Islet precursor cell (in vitro differentiated cells): Measurements from ENCODE around the gene ORM1.

Source experiments
- DNase-seq: peaks from one replicate; pipeline ENCODE4 v3.0.0-alpha.2; 2018

The ORM1 gene

GRCh38 chr9:114287763-114288192 is 35.1 kb upstream of the ORM1 start:
- DNase-seq = no peak

DNA sequence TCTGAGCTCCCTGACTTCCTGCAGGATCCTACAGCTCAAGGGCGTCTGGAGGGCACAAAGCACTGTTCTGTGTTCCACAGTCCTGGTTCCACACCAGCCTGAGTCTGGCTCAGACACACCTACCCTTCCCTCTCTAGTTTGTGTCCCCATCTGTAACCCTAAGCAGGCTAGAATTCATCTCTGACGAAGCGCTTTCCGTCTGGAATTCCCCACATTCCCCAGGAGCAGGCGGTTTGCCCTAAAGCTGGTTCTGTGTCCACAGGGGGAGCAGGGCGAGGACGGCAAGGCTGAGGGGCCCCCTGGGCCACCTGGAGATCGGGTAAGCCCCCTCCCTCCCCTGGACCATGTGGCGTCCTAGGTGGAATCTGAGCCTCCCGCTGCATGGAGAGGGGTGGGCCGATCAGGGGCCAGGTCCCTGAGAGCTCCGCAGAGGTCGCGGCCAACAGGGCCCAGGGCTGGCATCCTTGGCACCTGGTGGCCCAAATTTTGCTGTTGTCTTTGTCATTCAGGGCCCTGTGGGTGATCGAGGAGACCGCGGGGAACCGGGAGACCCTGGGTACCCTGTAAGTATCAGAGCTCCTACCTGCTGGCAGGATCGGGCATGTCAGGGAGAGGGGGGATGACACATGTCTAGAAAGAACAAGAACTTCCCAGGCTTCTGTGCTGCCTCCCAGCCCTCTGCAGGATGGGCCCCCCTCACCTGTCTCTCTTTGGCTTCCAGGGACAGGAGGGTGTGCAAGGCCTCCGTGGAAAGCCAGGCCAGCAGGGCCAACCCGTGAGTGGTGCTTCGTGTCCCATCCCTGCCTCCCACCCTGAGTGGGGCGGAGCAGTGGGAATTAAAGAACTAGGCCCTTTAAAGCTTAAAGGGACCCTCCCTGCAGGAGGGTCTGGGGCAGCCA is 34.5 kb upstream of the ORM1 start:
- DNase-seq = peak; percentile 91

- DNase-seq = peak; percentile 47
Measured at GRCh38 chr9:114289106-114289505, 33.8 kb upstream of the ORM1 start.

DNA sequence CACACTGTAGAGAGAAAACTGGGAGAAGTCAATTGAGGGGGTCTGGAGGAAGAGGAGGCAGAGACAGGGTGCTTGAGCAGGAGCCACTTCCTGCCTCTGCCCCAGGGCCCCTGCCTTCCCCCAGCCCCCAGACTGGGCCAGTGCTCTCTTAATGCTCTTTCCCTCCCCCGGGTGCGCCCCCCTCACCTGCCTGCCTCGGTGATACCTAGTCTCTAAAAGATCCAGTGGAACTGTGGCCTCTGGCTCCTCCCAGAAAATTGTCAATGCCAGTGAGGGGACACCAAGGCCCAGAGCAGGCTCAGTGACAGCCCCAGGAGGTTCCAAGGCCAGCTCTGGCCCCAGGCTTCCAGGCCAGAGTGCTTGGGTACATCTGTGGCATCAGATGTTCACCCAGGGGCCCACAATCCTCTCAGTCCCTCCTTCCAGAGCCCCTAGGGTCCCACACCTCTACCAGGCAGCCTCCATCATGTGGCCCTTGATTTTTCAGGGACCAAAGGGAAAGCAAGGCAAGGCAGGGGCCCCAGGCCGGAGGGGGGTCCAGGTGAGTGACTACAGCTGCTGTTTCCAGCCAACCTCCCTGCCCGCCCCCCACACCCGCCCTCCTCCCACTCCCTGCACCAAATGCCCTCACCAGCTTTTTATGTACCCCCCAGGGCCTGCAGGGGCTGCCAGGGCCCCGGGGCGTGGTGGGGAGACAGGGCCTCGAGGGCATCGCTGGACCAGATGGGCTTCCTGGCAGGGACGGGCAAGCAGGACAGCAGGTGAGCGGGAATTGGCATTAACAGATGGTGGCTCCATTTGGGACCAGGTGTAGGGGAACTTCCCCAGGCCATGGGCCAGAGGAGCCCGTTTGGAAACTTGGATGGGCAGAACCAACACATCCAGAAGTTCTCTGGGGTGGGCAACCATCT is 33.1 kb upstream of the ORM1 start:
- DNase-seq = peak; percentile 52

GRCh38 chr9:114290561-114290986 is 32.3 kb upstream of the ORM1 start:
- DNase-seq = peak; percentile 65

DNA sequence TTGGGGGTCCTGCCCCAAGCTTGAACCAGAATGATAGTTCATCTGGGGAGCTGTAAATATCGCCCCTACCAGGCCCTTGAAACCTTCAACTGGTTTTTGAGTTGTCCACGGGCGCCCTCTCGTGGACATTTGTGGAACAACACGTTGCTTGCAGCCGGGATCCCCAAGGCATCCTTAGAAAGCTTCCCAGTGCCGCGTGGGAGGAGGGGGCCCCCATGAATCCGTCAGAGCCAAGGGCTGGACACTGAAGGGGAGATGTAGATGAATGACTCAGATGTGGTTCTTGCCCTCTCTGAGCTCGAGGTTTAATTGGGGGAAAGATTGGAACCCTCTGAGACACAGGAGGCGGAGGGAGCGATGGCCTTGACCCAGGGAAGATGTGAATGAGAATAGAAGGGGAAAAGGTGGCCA is 31.8 kb upstream of the ORM1 start:
- DNase-seq = peak; percentile 75

DNA sequence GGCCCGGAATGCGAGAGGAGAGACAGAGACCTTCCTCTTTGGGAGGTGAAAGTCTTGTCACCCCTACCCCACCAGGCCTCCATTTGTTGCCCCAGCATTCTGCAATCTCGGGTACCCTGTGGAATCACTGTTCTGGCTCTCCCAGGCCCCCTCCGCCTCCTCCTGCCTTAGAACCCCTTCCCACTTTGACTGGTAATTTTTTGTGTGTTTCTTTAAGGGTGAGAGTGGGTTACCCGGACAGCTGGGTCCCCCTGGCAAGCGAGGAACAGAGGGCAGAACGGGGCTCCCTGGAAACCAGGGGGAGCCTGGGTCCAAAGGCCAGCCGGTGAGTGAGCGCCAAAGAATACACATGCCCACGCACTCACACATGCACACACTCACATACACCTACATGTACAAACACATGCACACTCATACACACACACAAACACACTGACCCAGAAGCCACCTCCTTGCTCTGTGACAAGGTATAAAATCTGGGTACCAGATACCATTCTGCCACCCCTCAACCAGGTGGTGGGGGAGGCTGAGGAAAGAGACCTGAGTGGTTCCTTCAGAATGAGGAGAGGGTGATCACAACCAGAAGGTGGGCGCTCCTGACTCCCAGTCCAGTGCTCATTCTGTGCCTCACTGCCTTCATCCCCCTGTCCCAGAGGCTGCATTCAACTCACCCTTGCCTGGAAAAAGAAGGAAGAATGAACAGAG is 30.9 kb upstream of the ORM1 start:
- no peak for DNase-seq

DNA sequence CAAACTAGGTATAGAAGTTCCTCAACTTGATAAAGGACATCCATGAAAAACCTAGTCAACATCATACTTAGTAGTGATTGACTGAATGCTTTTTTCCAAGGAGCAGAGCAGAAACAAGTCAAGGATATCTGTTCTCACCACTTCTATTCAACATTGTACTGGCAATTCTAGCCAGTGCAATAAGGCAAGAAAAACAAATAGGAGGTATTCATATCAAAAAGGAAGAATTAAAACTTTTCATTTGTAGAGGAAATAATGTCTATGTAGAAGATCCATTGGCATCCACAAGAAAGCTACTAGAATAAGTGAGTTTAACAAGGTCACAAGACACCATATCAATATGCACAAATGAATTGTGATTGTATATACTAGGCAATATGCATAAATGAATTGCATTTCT is 28.2 kb upstream of the ORM1 start:
- no peak for DNase-seq

GRCh38 chr9:114296338-114296737 is 26.6 kb upstream of the ORM1 start:
- DNase-seq = no peak

GRCh38 chr9:114299286-114300152 is 23.4 kb upstream of the ORM1 start:
- peak; percentile 51 for DNase-seq

DNA sequence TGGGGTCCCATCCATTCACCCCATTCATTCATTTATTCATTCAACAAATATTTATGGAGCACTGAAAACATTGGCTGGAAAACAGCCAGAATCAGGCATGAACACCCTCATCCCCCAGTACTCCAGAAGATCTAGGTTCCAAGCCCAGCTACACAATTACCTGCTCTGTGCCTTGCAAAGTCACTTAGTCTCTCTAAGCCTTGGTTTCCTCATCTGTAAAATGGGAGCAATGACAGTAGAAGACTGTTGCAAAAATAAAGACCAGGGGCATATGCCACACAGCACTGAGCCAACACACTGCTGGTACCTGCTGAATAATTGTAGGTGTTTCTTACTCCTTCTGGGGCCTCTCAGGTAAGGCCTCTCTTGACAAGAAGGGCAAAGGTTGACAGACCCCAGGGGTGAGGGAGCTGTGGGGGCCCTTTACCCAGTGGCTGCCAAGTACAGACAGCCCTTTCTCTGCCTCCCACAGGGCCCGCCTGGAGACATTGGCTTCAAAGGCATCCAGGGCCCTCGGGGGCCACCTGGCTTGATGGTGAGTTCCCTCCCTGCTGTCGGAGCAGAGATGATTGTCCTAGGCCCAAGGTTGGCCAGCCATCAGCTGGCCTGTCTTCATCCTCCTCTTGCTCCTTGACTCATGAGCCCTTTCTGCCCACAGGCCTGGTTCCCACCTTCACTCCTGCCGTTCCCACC is 22.6 kb upstream of the ORM1 start:
- peak; percentile 45 for DNase-seq

DNA sequence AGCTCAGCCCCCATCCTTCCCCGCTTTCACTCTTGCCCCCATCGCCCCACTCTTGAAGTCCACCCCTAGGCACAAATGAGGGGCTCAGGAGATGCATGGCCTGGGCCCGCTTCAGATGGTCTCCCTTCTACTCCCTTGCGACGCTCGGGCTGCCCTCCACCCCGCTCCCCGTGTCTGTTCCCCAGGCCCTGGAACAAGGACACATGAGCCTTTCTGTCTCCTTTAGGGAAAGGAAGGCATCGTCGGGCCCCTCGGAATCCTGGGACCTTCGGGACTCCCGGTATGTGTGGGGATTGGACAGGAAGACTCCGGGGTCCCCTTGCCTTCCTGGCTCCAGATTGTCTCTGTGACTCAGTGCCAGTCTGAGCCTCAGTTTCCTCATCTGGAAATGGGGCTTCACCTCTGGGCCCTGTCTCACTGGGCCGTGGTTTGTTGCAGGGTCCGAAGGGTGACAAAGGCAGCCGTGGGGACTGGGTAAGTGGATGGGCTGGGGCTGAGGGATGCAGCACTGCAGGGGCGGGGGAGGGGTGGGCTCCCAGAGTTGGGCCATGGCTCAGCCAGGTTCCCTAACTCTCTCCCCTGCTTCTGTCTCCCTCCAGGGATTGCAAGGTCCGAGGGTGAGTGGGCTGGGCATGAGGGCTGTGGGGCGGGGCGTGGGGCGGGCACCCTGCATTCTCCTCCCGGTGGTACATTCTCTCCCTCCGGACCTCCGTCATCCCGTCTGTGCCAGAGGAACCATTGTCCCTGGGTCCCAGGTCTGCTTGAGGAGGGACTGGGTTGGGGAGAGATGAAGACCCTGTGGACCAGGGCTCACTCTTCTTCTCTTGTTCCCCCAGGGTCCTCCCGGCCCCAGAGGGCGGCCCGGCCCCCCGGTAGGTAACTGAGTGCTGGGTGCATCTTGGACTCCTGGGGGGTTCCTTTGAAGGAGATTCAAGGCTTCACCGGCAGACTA is 21.8 kb upstream of the ORM1 start:
- peak; percentile 43 for DNase-seq

DNA sequence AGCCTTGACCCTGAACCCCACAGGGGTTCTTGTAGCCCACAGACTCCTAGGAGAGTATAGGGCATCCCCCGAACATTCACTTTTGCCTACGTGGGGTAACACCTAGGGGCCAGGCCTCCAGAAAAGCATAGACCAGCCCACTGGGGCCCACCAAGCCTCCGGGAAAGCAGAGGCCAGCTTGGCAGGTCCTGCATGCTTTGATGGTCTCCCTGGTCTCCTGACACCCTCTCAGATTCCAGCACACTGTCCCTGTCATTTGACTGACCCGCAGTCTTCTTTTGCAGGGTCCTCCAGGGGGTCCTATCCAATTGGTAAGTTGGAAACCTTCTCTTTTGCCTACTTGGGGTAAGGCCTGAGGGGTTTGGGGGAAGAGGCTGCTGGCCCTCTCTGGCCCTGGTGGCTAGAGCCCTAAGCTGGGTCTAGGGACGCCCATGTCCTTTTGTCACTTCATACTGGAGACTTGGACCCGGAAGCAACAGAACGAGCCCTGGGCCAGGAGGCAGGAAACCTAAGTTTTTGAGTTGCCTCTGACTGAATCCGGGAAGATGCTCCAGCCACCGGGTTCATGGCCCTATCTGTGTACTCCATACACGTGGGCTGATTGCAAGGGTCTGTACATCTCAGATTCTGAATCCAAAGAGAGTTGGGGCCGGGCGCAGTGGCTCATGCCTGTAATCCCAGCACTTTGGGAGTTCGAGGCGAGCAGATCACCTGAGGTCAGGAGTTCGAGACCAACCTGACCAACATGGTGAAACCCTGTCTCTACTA is 20.9 kb upstream of the ORM1 start:
- DNase-seq = peak; percentile 31

DNA sequence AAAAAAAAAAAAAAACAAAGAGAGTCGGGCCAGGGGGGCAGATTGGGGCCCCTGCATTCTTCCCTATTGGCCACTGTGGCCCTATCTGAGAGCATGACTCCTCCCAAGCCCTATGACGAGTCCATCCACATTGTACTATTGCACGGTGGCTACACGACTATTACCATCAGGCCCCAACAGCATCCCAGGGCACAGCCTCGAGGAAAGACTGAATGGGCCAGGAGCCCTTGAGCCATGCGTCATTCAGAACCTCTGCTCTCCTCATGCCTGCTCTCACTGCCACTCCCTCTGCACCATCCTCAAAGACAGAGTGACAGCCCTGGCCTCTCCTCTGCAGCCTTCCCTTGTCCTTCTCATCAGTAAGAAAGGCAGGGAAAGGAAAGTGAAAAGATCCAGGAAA is 20.2 kb upstream of the ORM1 start:
- DNase-seq = peak; percentile 44

DNA sequence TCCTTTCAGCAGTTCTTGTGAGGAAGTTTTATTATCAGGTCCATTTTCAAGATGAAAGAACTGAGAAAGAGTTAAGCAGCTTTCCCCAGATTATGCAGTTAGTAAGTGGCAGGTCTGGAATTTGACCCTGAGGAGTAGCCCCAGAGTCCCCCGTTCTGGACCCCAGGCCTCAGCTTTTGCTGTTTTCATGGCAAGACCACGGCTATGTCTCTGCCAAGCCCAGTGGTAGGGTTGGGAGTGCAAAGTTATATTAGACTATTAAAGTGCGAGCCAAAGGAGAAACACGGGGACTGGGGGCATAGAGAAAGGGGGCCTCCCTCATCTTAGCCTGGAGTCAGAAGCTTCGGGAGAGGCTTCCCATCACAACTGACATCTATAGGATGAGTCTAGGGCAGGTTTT is 19.3 kb upstream of the ORM1 start:
- DNase-seq = no peak

DNA sequence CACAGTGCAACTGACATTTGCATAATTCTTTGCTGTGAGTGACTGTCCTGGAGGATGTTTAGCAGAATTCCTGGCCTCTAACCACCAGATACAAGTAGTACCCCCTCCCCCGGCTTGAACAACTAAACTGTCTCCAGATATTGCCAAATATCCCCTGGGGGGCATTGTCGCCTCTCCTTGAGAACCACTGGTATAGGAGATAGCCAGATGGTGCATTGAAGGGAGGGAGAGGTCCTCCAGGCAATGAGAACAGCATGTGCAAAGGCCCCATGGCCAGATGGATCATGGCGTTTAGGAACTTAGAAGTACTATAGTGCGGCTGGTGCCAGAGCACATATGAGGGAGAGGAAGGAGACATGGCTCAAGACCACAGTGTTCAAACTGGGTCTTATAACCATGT is 18.9 kb upstream of the ORM1 start:
- no peak for DNase-seq

GRCh38 chr9:114304416-114305188 is 18.3 kb upstream of the ORM1 start:
- DNase-seq = peak; percentile 51

DNA sequence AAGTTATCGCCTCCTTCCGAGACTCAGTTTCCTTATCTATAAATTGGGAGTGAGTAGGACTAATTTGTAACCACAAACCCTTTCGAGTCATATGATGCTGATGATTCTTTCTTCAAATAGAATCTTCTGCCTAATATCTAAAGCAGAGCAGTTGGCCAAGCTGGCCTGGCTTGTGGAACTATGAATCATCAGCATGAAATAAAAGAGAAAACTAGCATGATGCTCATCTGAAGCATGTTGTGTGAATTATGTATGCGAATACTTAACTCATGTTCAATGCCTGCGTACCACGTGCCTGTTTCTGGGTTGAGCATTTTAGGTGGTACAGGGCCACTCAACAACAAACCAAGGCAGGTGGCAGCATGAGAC is 15.0 kb upstream of the ORM1 start:
- DNase-seq = no peak
